Panc1 (cell line): ENCODE results near the gene NRP1. TPM values are rescaled to one million over a fixed set of nuclear protein-coding genes. Genes with fewer than 3 reads are reported as not detected.

ENCODE experiments used
- ATAC-seq: fragments of 200-7000 bp; cut with Tn5 transposase; 2 replicates; pipeline ENCODE4 v1.9.1; 2020; ENCODE audit warnings: mild to moderate bottlenecking, moderate library complexity
- BruUV-seq: library from RNA; stranded (reverse); fragments of 400-500 nt; replicated peaks from 2 replicates; lab custom pipeline; 2021; lab: Mats Ljungman, UMichigan
- CTCF ChIA-PET: fragments of 300-600 bp; sonication (Branson Sonifier 250); formaldehyde crosslinking; loops from one replicate; lab custom pipeline; 2022; ENCODE audit warnings: antibody characterized with exemption; lab: Charles Lee
- POLR2A ChIA-PET: fragments of 300-600 bp; sonication (Branson Sonifier 250); formaldehyde crosslinking; loops from one replicate; lab custom pipeline; 2022; ENCODE audit warnings: antibody characterized with exemption; lab: Charles Lee
- DNase-seq: peaks from one replicate; pipeline ENCODE4 v3.0.0-alpha.2; 2010; ENCODE audit warnings: low read depth, low spot score
- H3K27ac ChIP-seq: 2 replicates; pipeline ENCODE4 v1.5.1; 2011; ENCODE audit warnings: mild to moderate bottlenecking, low read length, inconsistent platforms
- H3K27me3 ChIP-seq: fragments of 200-500 bp; sonication (Bioruptor generic); 2 replicates; pipeline ENCODE4 v1.6.0; 2014; ENCODE audit warnings: low read length, inconsistent platforms; ENCODE audit not compliant: control insufficient read depth, insufficient read depth
- H3K36me3 ChIP-seq: fragments of 200-500 bp; sonication (Bioruptor generic); 2 replicates; pipeline ENCODE4 v1.5.1; 2014; ENCODE audit warnings: inconsistent platforms, mild to moderate bottlenecking, low read length, moderate library complexity; ENCODE audit not compliant: control insufficient read depth, insufficient read depth
- H3K4me1 ChIP-seq: 2 replicates; pipeline ENCODE4 v1.5.1; 2011; ENCODE audit warnings: inconsistent platforms, mild to moderate bottlenecking, low read length, moderate library complexity; ENCODE audit not compliant: control insufficient read depth, insufficient read depth
- H3K4me3 ChIP-seq, 2 experiments: 2 replicates each; pipeline ENCODE4 v1.5.1; 2011 to 2012; ENCODE audit warnings: low read depth in 2 of 2, low read length in 2 of 2, mild to moderate bottlenecking in 2 of 2, inconsistent platforms in 1 of 2, moderate library complexity in 1 of 2
- H3K9me3 ChIP-seq: fragments of 200-500 bp; sonication (Bioruptor generic); 2 replicates; pipeline ENCODE4 v1.5.1; 2014; ENCODE audit warnings: low read depth, mild to moderate bottlenecking, inconsistent platforms, low read length, moderate library complexity; ENCODE audit not compliant: control insufficient read depth, insufficient read depth
- CTCF ChIP-seq: fragments of 450-650 bp; IDR thresholded peaks from 2 replicates; pipeline ENCODE4 v1.5.1; 2017; ENCODE audit warnings: mild to moderate bottlenecking
- POLR2AphosphoS5 ChIP-seq: IDR thresholded peaks from 2 replicates; pipeline ENCODE4 v1.6.1; 2012; ENCODE audit warnings: mild to moderate bottlenecking, low read depth, low read length, moderate library complexity
- REST ChIP-seq, 2 experiments: IDR thresholded peaks; 2 replicates each; pipeline ENCODE4 v1.6.1; 2011 to 2012; ENCODE audit warnings: low read depth in 2 of 2, control low read depth in 1 of 2, low read length in 1 of 2, mild to moderate bottlenecking in 1 of 2, moderate library complexity in 1 of 2; ENCODE audit not compliant: insufficient read depth in 1 of 2
- SIN3A ChIP-seq: IDR thresholded peaks from 2 replicates; pipeline ENCODE4 v1.6.1; 2012; ENCODE audit warnings: low read depth, mild to moderate bottlenecking, low read length, moderate library complexity, borderline replicate concordance; ENCODE audit not compliant: insufficient read depth
- TCF7L2 ChIP-seq: IDR thresholded peaks from 2 replicates; pipeline ENCODE4 v1.6.1; 2011; ENCODE audit warnings: mild to moderate bottlenecking, low read depth, low read length, inconsistent platforms
- in situ Hi-C: cut with HindIII; loops from 2 replicates; pipeline ENCODE4 v1.10.0; 2016; ENCODE audit warnings: low sequenced_read_pairs, low pct_unique_long_range_greater_than_20kb
- intact Hi-C: fragments of 100-400 bp; cut with micrococcal nuclease; formaldehyde crosslinking; loops from one replicate; pipeline ENCODE4 v1.10.0; 2022; ENCODE audit not compliant: unreplicated experiment
- total RNA-seq: library from RNA; stranded (reverse); gene quantifications from one replicate; pipeline ENCODE4 v1.2.1, GENCODE V29; 2021; ENCODE audit not compliant: unreplicated experiment

Gene NRP1
- total RNA-seq, 1 experiment from 2014 or later, result 93.4 TPM

- BruUV-seq, result no TSS peak
- Histone ChIP-seq H3K4me3 (no peak overlapping the region), H3K27ac (peak overlapping the region; percentile 44; the same call in 1 of the 2 replicates), H3K4me1 (peaks cover under 1% of the 10 kb centered on the region; the same call in 1 of the 2 replicates), H3K27me3 (no peaks in the 10 kb centered on the region), H3K9me3 (no peaks in the 10 kb centered on the region), H3K36me3 (no peaks in the 10 kb centered on the region; the same call in 1 of the 2 replicates)
- intact Hi-C loops, result no loop called here
- POLR2A ChIA-PET, result no interaction called here
- CTCF ChIA-PET, result no interaction called here
- ATAC-seq, result no peak
- no peak for DNase-seq
- TF ChIP-seq SIN3A (no peak), REST (IDR thresholded peaks at IDR 0.05; ENCODE audit: insufficient read depth in 1 of 2, low read depth in 2 of 2, low read length in 1 of 2) (no peak), CTCF (no peak), TCF7L2 (no peak), POLR2AphosphoS5 (no peak)
- in situ Hi-C loops, result no loop called here
Observed at GRCh38 chr10:33187427-33187999, 147.0 kb downstream of the NRP1 start.

- ATAC-seq (no peak), DNase-seq (no peak)
- ChIA-PET POLR2A (no interaction called here), CTCF (no interaction called here)
- no TSS peak for BruUV-seq
- in situ Hi-C loops, result no loop called here
- intact Hi-C loops, result no loop called here
- H3K4me3 ChIP-seq, result no peak overlapping the region
- H3K9me3 ChIP-seq, result no peaks in the 10 kb centered on the region
- no peaks in the 10 kb centered on the region; the same call in 1 of the 2 replicates for H3K36me3 ChIP-seq
- H3K27me3 ChIP-seq, result no peaks in the 10 kb centered on the region
- H3K4me1 ChIP-seq, result no peaks in the 10 kb centered on the region
- TF ChIP-seq POLR2AphosphoS5, result no peak
- TF ChIP-seq TCF7L2, result no peak
- no peak for TF ChIP-seq CTCF
- TF ChIP-seq SIN3A, result no peak
- no peak for TF ChIP-seq REST (IDR thresholded peaks at IDR 0.05; ENCODE audit: insufficient read depth in 1 of 2, low read depth in 2 of 2, low read length in 1 of 2)
- H3K27ac ChIP-seq, result peak overlapping the region; percentile 29; the same call in 1 of the 2 replicates
Observed at GRCh38 chr10:33186150-33186549, 148.3 kb downstream of the NRP1 start.
